ENCODE measurements around the gene PLCB1.

PLCB1 gene

DNA sequence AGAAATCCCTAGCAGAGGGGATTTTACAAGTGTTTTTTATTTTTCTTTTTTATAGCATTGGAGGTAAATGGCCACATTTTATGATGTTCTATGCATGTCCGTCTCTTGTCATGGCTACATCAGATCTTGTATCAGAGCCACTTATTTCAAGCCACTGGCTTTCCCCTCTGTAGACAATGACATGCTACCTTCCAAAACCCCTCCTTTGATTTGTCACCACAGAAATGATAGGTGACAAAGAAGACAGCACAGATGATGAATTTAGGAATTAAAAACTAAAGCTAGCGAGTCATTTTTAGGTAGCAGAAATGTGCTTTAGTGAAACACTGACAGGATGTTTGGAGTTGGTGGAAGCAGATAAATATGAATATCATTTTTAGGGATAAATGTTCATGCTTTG, 20.8 kb downstream of the PLCB1 start:
- no peak for ATAC-seq (ENCODE audit: insufficient read depth, low read depth)
- Histone ChIP-seq H3K4me3 (ENCODE audit: low read depth in 1 of 2, low read length in 2 of 2) (no peak overlapping the region), H3K27ac (ENCODE audit: low read length) (peak overlapping the region; percentile 85), H3K9ac (ENCODE audit: low read depth, low read length) (peak overlapping the region; percentile 39), H2AFZ (ENCODE audit: low read depth, low read length) (no peak overlapping the region), H3K9me3 (ENCODE audit: insufficient read depth, low read length, severe bottlenecking) (no peaks in the 10 kb centered on the region), H3K27me3 (ENCODE audit: insufficient read depth, low read length, poor library complexity) (no peaks in the 10 kb centered on the region), H3K4me1 (ENCODE audit: insufficient read depth, low read length) (peaks cover 75% of the 10 kb centered on the region), H3K36me3 (ENCODE audit: insufficient read depth, low read length) (peaks cover 17% of the 10 kb centered on the region), H3K4me2 (ENCODE audit: insufficient read depth, low read length) (peak overlapping the region; percentile 48), H4K20me1 (ENCODE audit: insufficient read depth, low read length) (peaks cover 4% of the 10 kb centered on the region; the same call in 1 of the 2 replicates), H3K79me2 (ENCODE audit: insufficient read depth, low read length) (peaks cover 81% of the 10 kb centered on the region)
- no peak for DNase-seq
- TF ChIP-seq EZH2 (IDR thresholded peaks at IDR 0.05; ENCODE audit: borderline replicate concordance, low read depth, low read length, severe bottlenecking) = no peak
- TF ChIP-seq, protein P1, sequence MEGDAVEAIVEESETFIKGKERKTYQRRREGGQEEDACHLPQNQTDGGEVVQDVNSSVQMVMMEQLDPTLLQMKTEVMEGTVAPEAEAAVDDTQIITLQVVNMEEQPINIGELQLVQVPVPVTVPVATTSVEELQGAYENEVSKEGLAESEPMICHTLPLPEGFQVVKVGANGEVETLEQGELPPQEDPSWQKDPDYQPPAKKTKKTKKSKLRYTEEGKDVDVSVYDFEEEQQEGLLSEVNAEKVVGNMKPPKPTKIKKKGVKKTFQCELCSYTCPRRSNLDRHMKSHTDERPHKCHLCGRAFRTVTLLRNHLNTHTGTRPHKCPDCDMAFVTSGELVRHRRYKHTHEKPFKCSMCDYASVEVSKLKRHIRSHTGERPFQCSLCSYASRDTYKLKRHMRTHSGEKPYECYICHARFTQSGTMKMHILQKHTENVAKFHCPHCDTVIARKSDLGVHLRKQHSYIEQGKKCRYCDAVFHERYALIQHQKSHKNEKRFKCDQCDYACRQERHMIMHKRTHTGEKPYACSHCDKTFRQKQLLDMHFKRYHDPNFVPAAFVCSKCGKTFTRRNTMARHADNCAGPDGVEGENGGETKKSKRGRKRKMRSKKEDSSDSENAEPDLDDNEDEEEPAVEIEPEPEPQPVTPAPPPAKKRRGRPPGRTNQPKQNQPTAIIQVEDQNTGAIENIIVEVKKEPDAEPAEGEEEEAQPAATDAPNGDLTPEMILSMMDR (IDR thresholded peaks at IDR 0.05; ENCODE audit: borderline replicate concordance, extremely low read depth, low read length, poor library complexity, severe bottlenecking) = no peak

DNA sequence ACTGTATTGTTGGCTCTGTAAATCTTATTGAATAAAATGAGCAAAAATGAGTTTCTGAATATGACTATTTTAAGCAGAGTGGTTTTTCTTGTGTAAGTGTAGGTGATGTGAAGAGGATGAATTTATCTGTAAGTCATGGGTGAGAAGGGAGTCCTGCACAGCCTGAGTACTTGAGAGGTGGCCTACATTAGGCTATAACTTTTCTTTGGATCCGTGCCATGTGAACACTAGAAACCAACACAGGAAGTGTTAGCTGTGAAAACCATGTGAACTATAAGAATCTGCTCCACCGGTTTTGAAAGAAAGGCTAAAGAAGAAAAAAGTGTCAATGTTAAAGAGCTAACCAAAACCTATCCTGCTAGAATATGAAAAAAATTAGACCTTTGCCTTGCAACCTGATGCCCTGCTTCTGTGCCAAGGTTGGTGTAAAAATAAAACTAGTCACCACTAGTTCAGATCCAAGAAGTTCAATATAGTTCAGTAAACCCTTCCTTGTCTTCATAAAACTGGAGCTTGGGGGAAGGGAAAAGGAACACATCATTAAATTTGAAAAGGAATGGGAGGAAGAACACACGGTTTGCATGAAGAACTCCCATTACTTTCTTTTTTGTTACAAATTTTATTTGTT, 21.3 kb downstream of the PLCB1 start:
- TF ChIP-seq, protein P1 (IDR thresholded peaks at IDR 0.05; ENCODE audit: borderline replicate concordance, extremely low read depth, low read length, poor library complexity, severe bottlenecking) = no peak
- no peak for TF ChIP-seq EZH2 (IDR thresholded peaks at IDR 0.05; ENCODE audit: borderline replicate concordance, low read depth, low read length, severe bottlenecking)
- ATAC-seq (ENCODE audit: insufficient read depth, low read depth) = peak; percentile 85
- H4K20me1 ChIP-seq (ENCODE audit: insufficient read depth, low read length) = peaks cover 4% of the 10 kb centered on the region; the same call in 1 of the 2 replicates
- DNase-seq = peak; percentile 65
- peak overlapping the region; percentile 39 for H3K9ac ChIP-seq (ENCODE audit: low read depth, low read length)
- peaks cover 3% of the 10 kb centered on the region for H3K9me3 ChIP-seq (ENCODE audit: insufficient read depth, low read length, severe bottlenecking)
- H3K4me3 ChIP-seq (ENCODE audit: low read depth in 1 of 2, low read length in 2 of 2) = peak overlapping the region in 1 of 2 experiments; percentile 5; a peak in 1 of 4 replicates
- H3K4me2 ChIP-seq (ENCODE audit: insufficient read depth, low read length) = peak overlapping the region; percentile 48; the same call in 1 of the 2 replicates
- peaks cover 22% of the 10 kb centered on the region for H3K36me3 ChIP-seq (ENCODE audit: insufficient read depth, low read length)
- no peaks in the 10 kb centered on the region for H3K27me3 ChIP-seq (ENCODE audit: insufficient read depth, low read length, poor library complexity)
- peak overlapping the region; percentile 85 for H3K27ac ChIP-seq (ENCODE audit: low read length)
- H3K79me2 ChIP-seq (ENCODE audit: insufficient read depth, low read length) = peaks cover 81% of the 10 kb centered on the region
- no peak overlapping the region for H2AFZ ChIP-seq (ENCODE audit: low read depth, low read length)
- peaks cover 75% of the 10 kb centered on the region for H3K4me1 ChIP-seq (ENCODE audit: insufficient read depth, low read length)

DNA sequence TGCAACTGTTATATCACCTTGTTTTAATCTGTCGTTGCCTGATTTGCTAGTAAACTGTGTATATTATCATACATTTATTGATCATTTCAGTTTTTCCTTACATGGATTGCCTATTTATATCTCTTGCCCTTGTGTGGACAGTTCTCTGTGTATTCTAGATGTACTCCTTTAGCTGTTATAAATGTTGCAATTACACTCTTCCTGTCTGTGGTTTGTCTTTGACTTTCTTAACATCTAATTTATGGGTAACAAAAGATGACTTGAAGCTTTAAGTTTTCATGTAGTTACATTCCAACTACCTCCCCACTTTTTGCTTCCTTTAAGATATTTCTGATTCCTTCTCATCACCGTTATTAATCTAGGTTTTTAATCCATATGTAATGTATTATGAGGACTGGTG, 22.6 kb downstream of the PLCB1 start:
- Histone ChIP-seq H3K4me3 (ENCODE audit: low read depth in 1 of 2, low read length in 2 of 2) (no peak overlapping the region), H3K9me3 (ENCODE audit: insufficient read depth, low read length, severe bottlenecking) (peaks cover 8% of the 10 kb centered on the region), H3K4me2 (ENCODE audit: insufficient read depth, low read length) (peak overlapping the region; percentile 48), H3K9ac (ENCODE audit: low read depth, low read length) (peak overlapping the region; percentile 39; the same call in 1 of the 2 replicates), H3K27me3 (ENCODE audit: insufficient read depth, low read length, poor library complexity) (no peaks in the 10 kb centered on the region), H2AFZ (ENCODE audit: low read depth, low read length) (no peak overlapping the region), H3K36me3 (ENCODE audit: insufficient read depth, low read length) (peaks cover 28% of the 10 kb centered on the region), H4K20me1 (ENCODE audit: insufficient read depth, low read length) (peaks cover 4% of the 10 kb centered on the region; the same call in 1 of the 2 replicates), H3K27ac (ENCODE audit: low read length) (peak overlapping the region; percentile 85), H3K4me1 (ENCODE audit: insufficient read depth, low read length) (peaks cover 75% of the 10 kb centered on the region), H3K79me2 (ENCODE audit: insufficient read depth, low read length) (peaks cover 74% of the 10 kb centered on the region)
- no peak for DNase-seq
- ATAC-seq (ENCODE audit: insufficient read depth, low read depth) = peak; percentile 40
- no peak for TF ChIP-seq EZH2 (IDR thresholded peaks at IDR 0.05; ENCODE audit: borderline replicate concordance, low read depth, low read length, severe bottlenecking)
- TF ChIP-seq, protein P1 (IDR thresholded peaks at IDR 0.05; ENCODE audit: borderline replicate concordance, extremely low read depth, low read length, poor library complexity, severe bottlenecking) = no peak
